Karpas-422 (cell line): ENCODE measurements around the gene SGMS1. TPM values are rescaled to one million over a fixed set of nuclear protein-coding genes. Genes with fewer than 3 reads are reported as not detected.
"Not testable (repeated sequence)": the region's sequence is repeated elsewhere in the genome, so short reads cannot be mapped to it uniquely, and the experiment has no call there.

Source experiments
- DNase-seq: peaks from one replicate; pipeline ENCODE4 v3.0.0-alpha.2; 2015
- H2AFZ ChIP-seq: fragments of 200-600 bp; sonication (generic); 2 replicates; pipeline ENCODE4 v1.6.1; 2014; ENCODE audit warnings: antibody characterized with exemption, low read length, mixed read lengths
- H3K27ac ChIP-seq: fragments of 200-600 bp; sonication (generic); 2 replicates; pipeline ENCODE4 v1.5.1; 2014; ENCODE audit warnings: mild to moderate bottlenecking, low read length, moderate library complexity
- H3K27me3 ChIP-seq: fragments of 200-600 bp; sonication (generic); 2 replicates; pipeline ENCODE4 v1.6.1; 2014; ENCODE audit warnings: low read length, mixed read lengths
- H3K36me3 ChIP-seq: fragments of 200-600 bp; sonication (generic); 2 replicates; pipeline ENCODE4 v1.6.1; 2014; ENCODE audit warnings: low read length, mixed read lengths; ENCODE audit not compliant: insufficient read depth
- H3K4me1 ChIP-seq: fragments of 200-600 bp; sonication (generic); 2 replicates; pipeline ENCODE4 v1.6.1; 2014; ENCODE audit warnings: mild to moderate bottlenecking, low read length, mixed read lengths
- H3K4me2 ChIP-seq: fragments of 200-600 bp; sonication (generic); 2 replicates; pipeline ENCODE4 v1.6.1; 2014; ENCODE audit warnings: low read length, low read depth, mild to moderate bottlenecking; ENCODE audit not compliant: poor library complexity, severe bottlenecking
- H3K4me3 ChIP-seq: fragments of 200-600 bp; sonication (generic); 2 replicates; pipeline ENCODE4 v1.5.1; 2014; ENCODE audit warnings: mild to moderate bottlenecking, antibody characterized with exemption, low read length, mixed read lengths
- H3K79me2 ChIP-seq: fragments of 200-600 bp; sonication (generic); 2 replicates; pipeline ENCODE4 v1.6.1; 2014; ENCODE audit warnings: mild to moderate bottlenecking, low read length, mixed read lengths
- H3K9ac ChIP-seq: fragments of 200-600 bp; sonication (generic); 2 replicates; pipeline ENCODE4 v1.6.0; 2014; ENCODE audit warnings: low read length
- H3K9me2 ChIP-seq: fragments of 200-600 bp; sonication (generic), shearing (Covaris generic); replicated peaks from 2 replicates; pipeline ENCODE4 v1.6.0; 2014; ENCODE audit warnings: mild to moderate bottlenecking, low read length, moderate library complexity; ENCODE audit not compliant: insufficient read depth
- H3K9me3 ChIP-seq: fragments of 300-700, 200-600 bp; sonication (generic); 2 replicates; pipeline ENCODE4 v1.6.1; 2014; ENCODE audit warnings: low read length, mixed read lengths
- H4K20me1 ChIP-seq: fragments of 200-600 bp; sonication (generic); 2 replicates; pipeline ENCODE4 v1.6.1; 2014; ENCODE audit warnings: mild to moderate bottlenecking, antibody characterized with exemption, low read length, low read depth; ENCODE audit not compliant: insufficient read depth
- total RNA-seq: library from RNA; depleted of rRNA; stranded (reverse); fragments of >200 nt; shearing (Covaris generic); gene quantifications from 2 replicates; pipeline ENCODE4 v1.2.3, GENCODE V29; 2014; ENCODE audit warnings: low replicate concordance

Gene SGMS1
- total RNA-seq, 1 experiment from 2014 or later: 2.9 TPM

- H3K27me3 ChIP-seq, H3K4me1 ChIP-seq, H3K36me3 ChIP-seq, DNase-seq, H3K27ac ChIP-seq, H3K79me2 ChIP-seq, H3K9me3 ChIP-seq, H3K9ac ChIP-seq, H3K4me2 ChIP-seq, H3K9me2 ChIP-seq, H3K4me3 ChIP-seq, H2AFZ ChIP-seq: not testable (repeated sequence)
- H4K20me1 ChIP-seq: peaks cover 19% of the 10 kb centered on the region
Observed at GRCh38 chr10:50647350-50647749, 23.6 kb upstream of the SGMS1 start.

GRCh38 chr10:50645236-50645635 is 21.5 kb upstream of the SGMS1 start:
- Histone ChIP-seq H3K4me2 (no peak overlapping the region), H3K79me2 (no peaks in the 10 kb centered on the region), H3K27me3 (no peaks in the 10 kb centered on the region), H3K36me3 (no peaks in the 10 kb centered on the region), H3K4me1 (no peaks in the 10 kb centered on the region), H3K9me2 (no peaks in the 10 kb centered on the region), H2AFZ (no peak overlapping the region), H3K9ac (no peak overlapping the region), H3K4me3 (no peak overlapping the region), H4K20me1 (peaks cover 12% of the 10 kb centered on the region), H3K9me3 (no peaks in the 10 kb centered on the region), H3K27ac (no peak overlapping the region)
- no peak for DNase-seq

- DNase-seq: no peak
- Histone ChIP-seq H2AFZ (no peak overlapping the region), H3K4me3 (no peak overlapping the region), H4K20me1 (peaks cover 9% of the 10 kb centered on the region; the same call in 1 of the 2 replicates), H3K9me2 (no peaks in the 10 kb centered on the region), H3K9ac (no peak overlapping the region), H3K9me3 (no peaks in the 10 kb centered on the region), H3K27ac (no peak overlapping the region), H3K27me3 (no peaks in the 10 kb centered on the region), H3K4me2 (no peak overlapping the region), H3K79me2 (no peaks in the 10 kb centered on the region), H3K4me1 (no peaks in the 10 kb centered on the region), H3K36me3 (no peaks in the 10 kb centered on the region)
Observed at GRCh38 chr10:50641626-50642025, 17.9 kb upstream of the SGMS1 start.

GRCh38 chr10:50640238-50640637 is 16.5 kb upstream of the SGMS1 start:
- no peak overlapping the region for H3K27ac ChIP-seq
- H4K20me1 ChIP-seq: peaks cover 6% of the 10 kb centered on the region; the same call in 1 of the 2 replicates
- H3K36me3 ChIP-seq: no peaks in the 10 kb centered on the region
- no peak overlapping the region for H2AFZ ChIP-seq
- no peaks in the 10 kb centered on the region for H3K79me2 ChIP-seq
- no peak for DNase-seq
- no peaks in the 10 kb centered on the region for H3K27me3 ChIP-seq
- no peak overlapping the region for H3K4me3 ChIP-seq
- no peaks in the 10 kb centered on the region for H3K9me2 ChIP-seq
- H3K9ac ChIP-seq: no peak overlapping the region
- no peaks in the 10 kb centered on the region for H3K4me1 ChIP-seq
- H3K9me3 ChIP-seq: no peaks in the 10 kb centered on the region
- H3K4me2 ChIP-seq: no peak overlapping the region

- Histone ChIP-seq H3K4me1 (no peaks in the 10 kb centered on the region), H3K27ac (no peak overlapping the region), H3K4me2 (no peak overlapping the region), H2AFZ (no peak overlapping the region), H3K36me3 (no peaks in the 10 kb centered on the region), H3K79me2 (no peaks in the 10 kb centered on the region), H3K27me3 (no peaks in the 10 kb centered on the region), H3K4me3 (no peak overlapping the region), H3K9me2 (no peaks in the 10 kb centered on the region), H4K20me1 (0 out of 2 replicates have a peak, but pooled peaks cover 4% of the 10 kb centered on the region), H3K9me3 (no peaks in the 10 kb centered on the region), H3K9ac (no peak overlapping the region)
- no peak for DNase-seq
Observed at GRCh38 chr10:50636618-50637579, 13.1 kb upstream of the SGMS1 start.

GRCh38 chr10:50635286-50635685 is 11.5 kb upstream of the SGMS1 start:
- H3K9ac ChIP-seq: no peak overlapping the region
- no peaks in the 10 kb centered on the region for H3K27me3 ChIP-seq
- no peak overlapping the region for H3K4me2 ChIP-seq
- H3K4me3 ChIP-seq: no peak overlapping the region
- no peaks in the 10 kb centered on the region for H3K79me2 ChIP-seq
- DNase-seq: no peak
- no peak overlapping the region for H3K27ac ChIP-seq
- H3K36me3 ChIP-seq: no peaks in the 10 kb centered on the region
- 0 out of 2 replicates have a peak, but pooled peaks cover 4% of the 10 kb centered on the region for H4K20me1 ChIP-seq
- no peaks in the 10 kb centered on the region for H3K9me2 ChIP-seq
- H3K4me1 ChIP-seq: no peaks in the 10 kb centered on the region
- H2AFZ ChIP-seq: no peak overlapping the region
- H3K9me3 ChIP-seq: no peaks in the 10 kb centered on the region

- H3K4me3 ChIP-seq: no peak overlapping the region
- H2AFZ ChIP-seq: no peak overlapping the region
- no peaks in the 10 kb centered on the region for H3K27me3 ChIP-seq
- DNase-seq: no peak
- H4K20me1 ChIP-seq: 0 out of 2 replicates have a peak, but pooled peaks cover 4% of the 10 kb centered on the region
- no peaks in the 10 kb centered on the region for H3K9me2 ChIP-seq
- H3K79me2 ChIP-seq: no peaks in the 10 kb centered on the region
- H3K9ac ChIP-seq: no peak overlapping the region
- no peak overlapping the region for H3K27ac ChIP-seq
- H3K4me2 ChIP-seq: no peak overlapping the region
- no peaks in the 10 kb centered on the region for H3K9me3 ChIP-seq
- H3K36me3 ChIP-seq: no peaks in the 10 kb centered on the region
- no peaks in the 10 kb centered on the region for H3K4me1 ChIP-seq
Observed at GRCh38 chr10:50634479-50634878, 10.7 kb upstream of the SGMS1 start.

- Histone ChIP-seq H4K20me1 (no peaks in the 10 kb centered on the region), H3K36me3 (no peaks in the 10 kb centered on the region), H3K4me2 (no peak overlapping the region), H3K4me3 (no peak overlapping the region), H3K79me2 (no peaks in the 10 kb centered on the region), H3K27ac (no peak overlapping the region), H3K4me1 (peaks cover 2% of the 10 kb centered on the region; the same call in 1 of the 2 replicates), H3K9me2 (no peaks in the 10 kb centered on the region), H3K9ac (no peak overlapping the region), H3K9me3 (no peaks in the 10 kb centered on the region), H2AFZ (no peak overlapping the region), H3K27me3 (no peaks in the 10 kb centered on the region)
- no peak for DNase-seq
Observed at GRCh38 chr10:50631052-50631451, 7.3 kb upstream of the SGMS1 start.
